Adrenal gland (tissue), 5 donors: ENCODE results near the gene TMEM26.

Experiments used
- POLR2A ChIP-seq, 2 donors: fragments of 450-650 bp; IDR thresholded peaks; one replicate each; pipeline ENCODE4 v1.6.1; 2017; ENCODE audit warnings: antibody characterized with exemption in 2 of 2, mild to moderate bottlenecking in 2 of 2, moderate library complexity in 1 of 2
- TF ChIP-seq, protein P1 (sequence below), 6 experiments: fragments of 450-650 bp in 4 of 6; fragments of 200-600 bp in 2 of 6; sonication (generic) in 1 of 6; IDR thresholded peaks; 1 replicate in 5 of 6; 2 replicates in 1 of 6; pipeline versions ENCODE4 v1.5.1 to v1.8.0; 2016 to 2021; ENCODE audit warnings: antibody characterized with exemption in 6 of 6, mild to moderate bottlenecking in 2 of 6, moderate library complexity in 1 of 6
- donor health status: DM: no; HTN: no; CAD: no.

GRCh38 chr10:61451357-61451756, 1.8 kb downstream of the TMEM26 start:
- TF ChIP-seq, protein P1, sequence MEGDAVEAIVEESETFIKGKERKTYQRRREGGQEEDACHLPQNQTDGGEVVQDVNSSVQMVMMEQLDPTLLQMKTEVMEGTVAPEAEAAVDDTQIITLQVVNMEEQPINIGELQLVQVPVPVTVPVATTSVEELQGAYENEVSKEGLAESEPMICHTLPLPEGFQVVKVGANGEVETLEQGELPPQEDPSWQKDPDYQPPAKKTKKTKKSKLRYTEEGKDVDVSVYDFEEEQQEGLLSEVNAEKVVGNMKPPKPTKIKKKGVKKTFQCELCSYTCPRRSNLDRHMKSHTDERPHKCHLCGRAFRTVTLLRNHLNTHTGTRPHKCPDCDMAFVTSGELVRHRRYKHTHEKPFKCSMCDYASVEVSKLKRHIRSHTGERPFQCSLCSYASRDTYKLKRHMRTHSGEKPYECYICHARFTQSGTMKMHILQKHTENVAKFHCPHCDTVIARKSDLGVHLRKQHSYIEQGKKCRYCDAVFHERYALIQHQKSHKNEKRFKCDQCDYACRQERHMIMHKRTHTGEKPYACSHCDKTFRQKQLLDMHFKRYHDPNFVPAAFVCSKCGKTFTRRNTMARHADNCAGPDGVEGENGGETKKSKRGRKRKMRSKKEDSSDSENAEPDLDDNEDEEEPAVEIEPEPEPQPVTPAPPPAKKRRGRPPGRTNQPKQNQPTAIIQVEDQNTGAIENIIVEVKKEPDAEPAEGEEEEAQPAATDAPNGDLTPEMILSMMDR (IDR thresholded peaks at IDR 0.05): no peak
- no peak for TF ChIP-seq POLR2A (IDR thresholded peaks at IDR 0.05)
